Stimulated activated CD8-positive, alpha-beta memory T cell treated with anti-CD3 and anti-CD28 coated beads, Interleukin-12 subunit alpha, Interleukin-12 subunit beta, amount 100 ng/mL, for 24 hours (primary cell): ENCODE data around the gene NBPF4.
"Not testable (repeated sequence)": the region's sequence is repeated elsewhere in the genome, so short reads cannot be mapped to it uniquely, and the experiment has no call there.

Experiments used
- DNase-seq: peaks from one replicate; pipeline ENCODE4 v3.0.0-alpha.2; 2020; ENCODE audit errors: extremely low read depth

NBPF4 gene

DNA sequence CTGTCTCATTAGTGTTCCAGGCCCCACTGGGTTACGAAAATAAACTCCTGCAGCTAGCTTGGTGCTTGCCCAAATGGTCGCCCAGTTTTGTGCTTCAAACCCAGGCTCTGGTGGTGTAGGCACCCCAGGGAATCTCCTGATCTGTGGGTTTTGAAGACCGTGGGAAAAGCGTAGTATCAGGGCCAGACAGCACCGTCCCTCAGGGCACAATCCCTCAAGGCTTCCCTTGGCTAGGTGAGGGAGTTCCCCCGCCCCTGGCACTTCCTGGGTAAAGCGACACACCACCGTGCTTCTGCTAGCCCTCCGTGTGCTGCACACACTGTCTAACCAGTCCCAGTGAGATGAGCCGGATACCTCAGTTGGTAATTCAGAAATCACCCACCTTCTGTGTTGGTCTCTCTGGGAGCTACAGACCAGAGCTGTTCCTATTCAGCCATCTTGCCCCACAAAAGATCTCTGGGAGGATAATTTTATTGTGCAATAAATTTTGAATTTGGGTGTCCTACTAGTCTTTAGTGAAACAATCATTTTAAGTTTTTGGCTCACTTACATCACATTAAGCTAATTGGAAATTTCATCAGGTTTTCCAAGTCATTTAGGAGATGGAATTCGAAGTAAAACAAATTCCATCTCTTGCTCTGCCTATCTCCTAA lies 34.3 kb downstream of the NBPF4 start:
- no peak for DNase-seq

DNA sequence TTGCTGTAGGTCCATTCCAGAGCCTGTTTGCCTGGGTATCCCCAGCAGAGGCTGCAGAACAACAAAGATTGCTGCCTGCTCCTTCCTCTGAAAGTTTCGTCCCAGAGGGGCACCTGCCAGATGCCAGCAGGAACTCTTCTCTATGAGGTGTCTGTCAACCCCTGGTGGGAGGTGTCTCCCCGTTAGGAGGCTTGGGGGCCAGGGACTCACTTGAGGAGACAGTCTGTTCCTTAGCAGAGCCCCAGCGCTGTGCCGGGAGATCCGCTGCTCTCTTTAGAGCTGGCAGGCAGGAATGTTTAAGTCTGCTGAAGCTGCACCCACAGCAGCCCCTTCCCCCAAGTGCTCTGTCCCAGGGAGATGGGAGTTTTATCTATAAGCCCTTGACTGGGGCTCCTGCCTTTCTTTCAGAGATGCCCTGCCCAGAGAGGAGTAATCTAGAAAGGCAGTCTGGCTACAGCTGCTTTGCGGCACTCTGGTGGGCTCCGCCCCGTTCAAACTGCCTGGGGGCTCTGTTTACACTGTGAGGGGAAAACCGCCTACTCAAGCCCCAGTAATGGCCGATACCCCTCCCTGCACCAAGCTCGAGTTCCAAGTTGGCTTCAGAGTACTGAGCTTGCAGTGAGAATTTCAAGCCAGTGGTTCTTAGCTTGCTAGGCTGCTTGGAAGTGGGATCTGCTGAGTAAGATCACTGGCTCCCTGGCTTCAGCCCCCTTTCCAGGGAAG lies 35.0 kb downstream of the NBPF4 start:
- no peak for DNase-seq

DNA sequence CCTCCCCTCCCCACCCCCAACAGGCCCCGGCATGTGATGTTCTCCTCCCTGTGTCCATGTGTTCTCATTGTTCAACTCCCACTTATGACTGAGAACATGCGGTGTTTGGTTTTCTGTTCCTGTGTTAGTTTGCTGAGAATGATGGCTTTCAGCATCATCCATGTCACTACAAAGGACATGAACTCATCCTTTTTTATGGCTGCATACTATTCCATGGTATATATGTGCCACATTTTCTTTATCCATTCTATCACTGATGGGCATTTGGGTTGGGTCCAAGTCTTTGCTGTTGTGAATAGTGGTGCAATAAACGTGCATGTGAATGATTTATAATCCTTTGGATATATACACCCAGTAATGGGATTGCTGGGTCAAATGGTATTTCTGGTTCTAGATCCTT lies 40.3 kb downstream of the NBPF4 start:
- DNase-seq: not testable (repeated sequence)

DNA sequence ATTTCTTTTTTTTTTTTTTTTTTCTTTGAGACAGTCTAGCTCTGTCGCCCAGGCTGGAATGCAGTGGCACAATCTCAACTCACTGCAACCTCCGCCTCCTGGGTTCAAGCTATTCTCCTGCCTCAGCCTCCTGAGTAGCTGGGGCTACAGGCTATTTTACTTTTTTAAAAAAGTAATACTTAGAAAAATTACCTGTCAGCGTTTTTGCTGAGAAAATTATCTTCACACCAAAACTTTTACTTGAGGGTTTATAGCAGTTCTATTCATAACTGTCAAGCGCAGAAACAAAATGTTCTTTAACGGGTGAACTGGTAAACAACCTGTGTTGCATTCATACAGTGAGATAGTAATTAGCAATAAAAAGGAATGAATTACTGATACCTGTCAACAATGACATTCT lies 42.2 kb downstream of the NBPF4 start:
- DNase-seq: no peak

DNA sequence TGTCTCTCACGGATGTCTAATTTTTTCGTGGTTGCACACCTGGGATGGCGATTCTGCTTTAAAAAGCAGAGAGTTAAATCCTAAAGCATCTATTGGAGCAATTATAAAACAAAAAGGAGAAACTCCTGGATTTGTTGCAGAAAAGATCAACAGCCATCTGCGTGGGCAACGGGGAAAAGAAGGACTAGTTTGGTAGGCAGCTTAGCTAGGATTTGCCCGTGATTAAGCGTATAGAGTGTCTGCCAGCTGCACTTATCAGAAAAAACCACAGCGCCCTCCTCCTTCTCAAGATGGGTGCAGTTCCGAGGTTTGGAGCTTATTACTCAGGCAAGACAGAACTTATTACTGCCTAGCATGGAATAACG lies 43.2 kb downstream of the NBPF4 start:
- DNase-seq: peak; percentile 10

DNA sequence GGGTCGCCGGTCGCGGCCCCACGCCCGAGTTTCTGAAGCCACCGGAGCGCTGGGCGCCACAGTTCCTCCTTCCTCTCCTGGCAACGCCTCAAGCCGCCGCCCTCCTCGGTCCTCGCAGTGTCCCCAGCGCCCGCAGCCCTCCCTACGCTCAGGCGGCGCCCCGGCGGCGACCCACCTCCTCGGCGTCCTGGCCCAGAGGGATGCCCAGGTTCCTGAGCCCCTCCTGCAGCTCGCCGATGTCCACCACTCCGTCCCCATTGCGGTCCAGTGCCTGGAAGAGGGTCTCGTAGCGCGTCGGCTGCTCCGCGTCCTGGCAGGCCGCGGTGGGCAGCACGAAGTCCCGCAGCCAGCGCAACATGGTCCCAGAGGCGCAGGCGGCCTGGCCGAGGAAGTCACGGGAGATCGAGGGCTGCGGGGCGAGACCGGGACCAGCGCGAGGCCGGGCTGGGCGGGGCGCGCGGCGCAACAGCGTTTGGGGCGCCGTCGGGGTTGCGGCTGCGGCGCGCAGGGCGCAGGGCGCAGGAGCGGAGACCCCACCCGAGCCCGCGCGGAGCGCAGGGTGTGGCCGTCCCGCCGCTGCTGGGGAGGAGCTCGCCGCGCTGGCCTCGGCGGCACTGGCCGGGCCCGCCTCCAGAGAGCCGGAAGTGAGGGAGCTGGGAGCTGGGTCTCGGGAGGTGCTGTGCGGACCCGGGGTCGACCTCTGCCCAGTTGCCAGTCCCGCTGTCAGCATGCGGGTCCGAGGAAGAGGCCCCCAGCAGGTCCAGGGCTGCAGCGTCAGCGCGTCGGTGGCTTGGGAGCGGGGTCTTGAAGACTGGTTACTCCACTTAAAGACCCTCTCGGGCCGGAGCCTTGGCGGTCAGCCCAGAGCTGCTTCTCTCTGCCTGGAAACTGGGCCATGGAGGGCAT lies 43.8 kb downstream of the NBPF4 start, which contains the start of gene SLC25A24:
Gene SLC25A24, minus strand, starts transcription at position 563 of the 906 bp plus-strand sequence. Its CDS starts 205 bp downstream, at position 358.
- DNase-seq: peak; percentile 47

DNA sequence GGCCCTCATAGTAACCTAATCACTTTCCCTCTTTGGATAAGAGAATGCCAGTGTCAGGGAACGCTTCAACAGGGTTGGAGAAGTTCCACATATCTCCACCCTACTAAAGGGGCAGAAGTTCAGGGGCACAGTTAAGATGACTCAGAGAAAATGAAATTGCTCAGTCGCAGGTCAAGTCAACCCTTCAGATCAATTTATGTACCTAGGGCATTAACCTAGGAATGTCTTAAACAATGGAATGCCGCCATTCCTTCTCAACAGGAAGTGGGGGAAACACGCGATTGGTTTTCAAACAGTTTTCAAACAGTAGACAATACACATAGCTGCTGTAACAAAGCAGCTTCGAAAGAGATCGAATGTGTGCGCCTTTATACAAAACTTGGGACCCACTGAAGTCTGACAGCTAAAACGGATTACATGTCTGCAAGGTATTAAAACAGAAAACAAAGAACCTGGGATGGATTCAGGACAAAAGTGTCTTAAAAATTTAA lies 44.6 kb downstream of the NBPF4 start:
- DNase-seq: no peak

DNA sequence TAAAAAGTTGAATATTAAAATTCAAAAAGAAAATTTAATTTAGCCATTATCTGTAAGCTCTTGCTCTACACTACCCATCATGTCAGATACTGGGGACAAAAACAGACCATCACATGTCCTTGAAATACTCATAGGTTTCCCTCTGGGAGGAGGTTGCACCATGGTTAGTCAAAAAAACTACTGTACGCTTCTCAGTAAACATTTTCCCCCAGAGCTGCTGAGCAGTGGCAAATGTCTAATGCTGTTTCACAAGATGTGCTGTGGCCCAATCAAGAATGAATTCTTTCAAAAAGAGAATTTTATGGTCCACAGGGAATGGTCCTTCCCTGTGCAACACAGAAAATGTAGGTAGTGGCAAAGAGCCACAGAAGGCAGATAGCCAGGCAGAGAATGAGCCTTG lies 49.8 kb downstream of the NBPF4 start:
- DNase-seq: no peak

DNA sequence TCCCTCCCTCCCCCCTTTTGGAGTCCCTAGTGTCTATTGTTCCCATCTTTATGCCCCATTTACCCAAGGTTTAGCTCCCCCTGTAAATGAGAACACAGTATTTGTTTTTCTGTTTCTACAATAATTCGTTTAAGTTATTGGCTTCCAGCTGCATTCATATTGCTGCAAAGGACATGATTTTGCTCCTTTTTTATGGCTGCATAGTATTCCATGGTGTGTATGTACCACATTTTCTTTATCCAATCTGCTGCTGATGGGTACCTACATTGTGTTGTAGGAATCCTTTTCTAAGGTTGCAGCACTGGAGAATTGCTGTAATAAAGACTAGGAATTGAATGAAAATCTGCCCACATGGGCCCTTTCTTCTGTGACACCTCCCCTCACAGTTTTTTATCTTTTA lies 50.5 kb downstream of the NBPF4 start:
- DNase-seq: no peak

DNA sequence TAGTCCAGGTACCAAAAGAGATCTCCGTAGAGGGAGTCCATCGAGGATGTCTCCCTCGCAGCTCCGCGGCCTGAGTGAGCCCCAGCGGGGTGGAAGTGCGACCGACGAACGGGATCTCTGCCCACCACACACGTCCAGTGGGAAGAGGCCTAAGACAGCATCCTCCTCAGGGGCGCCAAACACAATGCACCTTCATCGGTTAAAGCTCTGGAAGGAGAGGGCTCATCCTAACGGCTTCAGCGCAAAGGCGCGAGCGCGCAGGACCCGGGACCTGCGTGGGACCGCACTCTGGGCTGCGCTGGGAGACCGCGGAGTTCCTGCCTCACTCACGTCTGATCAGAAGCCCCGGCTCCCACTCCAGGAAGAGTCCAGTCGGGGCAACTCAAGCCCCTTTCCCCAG lies 51.3 kb downstream of the NBPF4 start:
- no peak for DNase-seq

DNA sequence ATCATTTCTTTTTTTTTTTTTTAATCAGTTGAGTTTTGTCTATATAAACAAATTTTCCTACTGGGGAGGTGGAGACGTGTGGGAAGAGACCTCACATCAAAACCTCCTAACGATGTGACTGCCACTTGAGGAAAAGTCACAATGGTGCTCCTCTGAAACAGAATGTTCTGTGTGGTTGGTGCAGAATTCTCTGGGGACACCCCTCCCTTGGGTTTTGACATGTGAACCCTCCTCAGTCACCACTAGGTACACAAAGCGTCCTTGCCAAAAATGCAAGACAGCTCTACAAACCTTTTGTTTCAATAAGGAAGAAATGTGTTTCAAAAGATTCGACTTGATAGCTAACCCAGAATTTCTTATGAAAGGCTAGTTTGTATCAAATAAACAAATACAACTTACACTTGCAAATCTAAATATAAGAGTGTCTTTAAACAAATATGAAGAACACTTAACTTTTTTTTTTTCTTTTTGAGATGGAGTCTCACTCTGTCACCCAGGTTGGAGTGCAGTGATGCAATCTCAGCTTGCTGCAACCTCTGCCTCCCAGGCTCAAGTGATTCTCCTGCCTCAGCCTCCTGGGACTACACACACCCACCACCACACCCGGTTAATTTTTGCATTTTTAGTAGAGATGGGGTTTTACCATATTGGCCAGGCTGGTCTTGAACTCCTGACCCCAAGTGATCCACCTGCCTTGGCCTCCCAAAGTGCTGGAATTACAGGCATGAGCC lies 53.0 kb downstream of the NBPF4 start:
- no peak for DNase-seq

DNA sequence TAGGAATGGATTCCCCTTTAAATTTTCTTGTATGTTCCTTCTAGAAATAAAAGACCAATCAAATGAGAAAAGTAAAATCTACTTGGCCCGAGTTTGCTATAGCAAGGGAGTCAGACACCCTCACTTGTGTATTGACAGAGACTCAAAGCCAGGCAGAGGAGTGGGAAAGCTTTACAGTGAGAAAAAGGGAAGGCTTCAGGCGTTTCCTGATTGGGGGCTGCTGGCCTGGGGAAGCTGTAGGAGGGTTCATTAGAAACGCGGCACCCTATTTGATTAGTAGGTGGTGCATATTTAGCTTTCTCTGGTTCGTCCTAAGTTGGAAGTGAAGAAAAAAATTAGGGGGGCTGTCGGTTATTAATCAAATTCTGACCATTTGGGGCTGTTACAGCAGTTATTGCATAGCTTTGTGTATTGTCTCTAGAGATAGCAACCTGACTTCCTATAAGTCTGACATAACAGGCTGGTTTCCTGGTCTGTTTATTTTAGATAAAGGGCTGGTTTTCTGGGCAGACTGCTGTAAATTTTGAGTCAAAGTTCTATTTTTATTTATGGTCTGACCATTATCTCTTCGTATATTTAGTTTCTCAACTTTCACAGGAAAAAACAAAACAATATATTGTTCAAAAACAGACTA lies 53.8 kb downstream of the NBPF4 start:
- DNase-seq: no peak

DNA sequence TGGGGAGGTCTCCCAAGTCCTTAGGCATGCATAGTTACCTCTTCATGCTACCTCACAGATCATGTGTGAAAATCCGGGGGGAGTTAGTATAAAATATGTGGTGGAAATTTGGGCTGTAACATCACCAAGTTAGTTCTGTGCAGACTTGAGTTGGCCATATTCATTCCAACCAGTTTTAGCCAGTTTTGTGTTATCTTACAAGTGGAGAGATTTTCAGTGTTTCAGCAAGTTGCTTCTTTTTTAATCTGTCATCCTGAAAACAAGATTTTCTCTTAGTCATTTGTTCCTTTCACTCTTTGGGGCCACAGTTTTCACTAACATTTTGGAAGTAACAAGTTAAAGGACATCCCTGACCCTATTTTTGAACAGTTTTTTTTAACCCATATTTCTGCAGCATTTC lies 55.1 kb downstream of the NBPF4 start:
- no peak for DNase-seq

DNA sequence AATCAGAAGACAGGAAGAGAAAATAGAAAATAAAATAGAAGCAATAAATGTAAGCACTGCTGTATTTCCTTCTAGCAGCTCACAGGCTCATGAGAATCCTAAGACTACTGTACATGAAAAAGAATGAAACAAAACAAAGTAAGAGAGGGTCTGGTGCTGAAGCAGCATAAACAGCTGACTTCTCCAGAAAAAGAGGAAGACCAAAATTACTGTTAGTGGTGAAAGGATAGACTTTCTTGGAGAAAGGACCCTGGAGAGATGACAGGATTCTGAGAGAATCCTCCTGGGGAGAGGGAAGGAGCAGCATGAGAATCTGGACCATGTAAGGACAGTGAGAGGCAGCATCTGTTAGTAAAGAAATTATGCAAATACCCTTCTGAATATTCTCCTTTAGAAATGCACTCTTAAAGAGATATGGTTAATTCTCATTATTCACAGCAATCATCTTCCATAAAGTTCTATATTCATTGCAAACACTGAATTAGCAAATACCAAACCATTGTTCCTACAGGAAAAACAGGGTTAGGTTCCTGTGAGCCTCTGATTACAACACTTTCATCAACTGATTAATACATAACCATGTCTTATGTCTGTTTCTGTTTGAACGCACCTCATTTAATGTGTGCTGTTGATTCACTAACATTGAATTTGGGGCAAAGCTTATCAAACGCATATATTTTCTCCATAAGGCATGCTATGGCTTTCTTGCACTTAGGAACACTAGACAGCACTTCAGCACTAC lies 60.7 kb downstream of the NBPF4 start:
- DNase-seq: no peak

DNA sequence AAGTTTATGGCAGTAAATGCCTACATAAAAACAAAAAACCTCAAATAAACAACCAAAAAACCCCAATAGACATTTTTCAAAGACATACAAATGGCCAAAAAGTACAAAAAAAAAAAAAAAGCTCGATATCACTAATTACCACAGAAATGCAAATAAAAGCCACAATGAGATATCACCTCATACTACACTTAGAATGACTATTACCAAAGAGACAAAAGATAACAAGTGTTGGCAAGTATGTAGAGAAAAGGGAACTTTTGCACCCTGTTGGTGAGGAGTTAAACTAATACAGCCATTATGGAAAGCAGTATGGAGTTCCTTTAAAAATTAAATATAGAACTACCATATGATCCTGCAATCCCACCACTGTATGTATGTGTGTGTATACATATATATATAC lies 64.9 kb downstream of the NBPF4 start:
- no peak for DNase-seq
